IMR-90 (cell line): ENCODE results near the gene TRUB2. TPM values are rescaled to one million over a fixed set of nuclear protein-coding genes. Genes with fewer than 3 reads are reported as not detected.
A peak's percentile ranks its signal among the peaks of the same experiment; 100 is the strongest.

ENCODE experiments used
- MAZ ChIP-seq: IDR thresholded peaks from 2 replicates; pipeline ENCODE4 v1.6.1; 2012; ENCODE audit warnings: low read depth, mild to moderate bottlenecking, low read length, improper control_type of control experiment, moderate library complexity, borderline replicate concordance
- POLR2A ChIP-seq: IDR thresholded peaks from 2 replicates; pipeline ENCODE4 v1.6.1; 2012; ENCODE audit warnings: mild to moderate bottlenecking, low read depth, low read length
- RAD21 ChIP-seq: IDR thresholded peaks from 2 replicates; pipeline ENCODE4 v1.6.1; 2012; ENCODE audit warnings: low read length, improper control_type of control experiment
- RFX5 ChIP-seq: IDR thresholded peaks from 2 replicates; pipeline ENCODE4 v1.8.0; 2012; ENCODE audit warnings: low read depth, mild to moderate bottlenecking, low read length, moderate library complexity
- polyA plus RNA-seq, 3 experiments: library from polyadenylated mRNA; depleted of rRNA; stranded (reverse); fragments of >200 nt; gene quantifications; 2 replicates each; pipeline ENCODE4 v1.2.3, GENCODE V29; 2012; ENCODE audit warnings: low replicate concordance in 1 of 3
- total RNA-seq: library from RNA; depleted of rRNA; stranded (reverse); fragments of >200 nt; gene quantifications from 2 replicates; pipeline ENCODE4 v1.2.3, GENCODE V29; 2012
- TF ChIP-seq, protein P1 (sequence below): fragments of 150-350 bp; IDR thresholded peaks from 2 replicates; pipeline ENCODE4 v1.6.1; 2016; ENCODE audit warnings: low read depth, mild to moderate bottlenecking, low read length, moderate library complexity, borderline replicate concordance

Gene TRUB2
- total and polyA plus RNA-seq, 2 of the 4 experiments (the other 2 are of a cell fraction) = 18.0 to 21.3 TPM

DNA sequence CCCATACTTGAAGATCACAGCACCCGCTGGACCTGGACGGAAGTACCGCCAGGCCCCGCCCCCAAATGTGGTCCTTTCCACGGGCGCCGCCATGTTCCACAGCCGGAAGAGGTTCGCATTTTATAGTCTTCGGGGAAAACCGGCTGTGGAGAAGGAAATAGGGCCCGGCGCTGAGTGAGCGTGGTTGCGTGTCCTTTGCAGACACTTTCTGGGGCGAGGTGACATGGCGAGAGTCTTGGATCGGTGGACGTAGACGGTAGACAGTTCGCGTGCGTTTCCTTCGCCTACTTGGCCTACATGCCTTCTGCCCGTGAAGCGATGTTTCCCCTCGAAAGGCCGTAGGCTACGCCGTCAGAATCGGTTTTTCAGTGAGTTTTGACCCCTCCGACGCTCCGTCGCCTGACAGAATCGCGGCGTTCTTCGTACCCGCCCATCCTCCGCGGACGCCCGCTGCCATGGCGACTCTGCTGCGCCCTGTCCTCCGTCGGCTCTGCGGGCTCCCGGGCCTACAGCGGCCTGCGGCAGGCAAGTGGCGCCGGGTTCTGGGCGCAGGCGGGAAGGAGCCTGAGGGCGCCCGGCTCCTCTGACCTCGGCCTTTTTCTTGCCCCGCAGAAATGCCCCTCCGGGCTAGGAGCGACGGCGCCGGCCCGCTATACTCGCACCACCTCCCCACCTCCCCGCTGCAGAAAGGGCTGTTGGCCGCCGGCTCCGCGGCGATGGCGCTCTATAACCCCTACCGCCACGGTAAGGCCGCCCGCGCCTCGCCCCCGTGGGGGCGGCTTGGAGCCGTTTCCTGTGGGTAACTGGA is at the start of gene TRUB2, which contains the start of gene COQ4 (continued):
- TF ChIP-seq, protein P1, sequence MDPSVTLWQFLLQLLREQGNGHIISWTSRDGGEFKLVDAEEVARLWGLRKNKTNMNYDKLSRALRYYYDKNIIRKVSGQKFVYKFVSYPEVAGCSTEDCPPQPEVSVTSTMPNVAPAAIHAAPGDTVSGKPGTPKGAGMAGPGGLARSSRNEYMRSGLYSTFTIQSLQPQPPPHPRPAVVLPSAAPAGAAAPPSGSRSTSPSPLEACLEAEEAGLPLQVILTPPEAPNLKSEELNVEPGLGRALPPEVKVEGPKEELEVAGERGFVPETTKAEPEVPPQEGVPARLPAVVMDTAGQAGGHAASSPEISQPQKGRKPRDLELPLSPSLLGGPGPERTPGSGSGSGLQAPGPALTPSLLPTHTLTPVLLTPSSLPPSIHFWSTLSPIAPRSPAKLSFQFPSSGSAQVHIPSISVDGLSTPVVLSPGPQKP = no peak
- TF ChIP-seq RFX5 (no peak), POLR2A (peak; percentile 26), MAZ (peak; percentile 69), RAD21 (no peak)
